Fibroblast of villous mesenchyme (primary cell): ENCODE data around the gene PDE4C. TPM values are rescaled to one million over a fixed set of nuclear protein-coding genes. Genes with fewer than 3 reads are reported as not detected.

Experiments
- DNase-seq: peaks from one replicate; pipeline ENCODE4 v3.0.0-alpha.2; 2010; ENCODE audit warnings: low read depth
- H3K4me3 ChIP-seq: 2 replicates; pipeline ENCODE4 v1.5.1; 2011; ENCODE audit warnings: low read depth, mild to moderate bottlenecking, low read length
- total RNA-seq: library from RNA; depleted of rRNA; stranded (reverse); fragments of >200 nt; gene quantifications from 2 replicates; pipeline ENCODE4 v1.2.3, GENCODE V29; 2012
- TF ChIP-seq, protein P1 (sequence below): IDR thresholded peaks from 2 replicates; pipeline ENCODE4 v1.5.1; 2012; ENCODE audit warnings: low read depth, mild to moderate bottlenecking, low read length; ENCODE audit not compliant: insufficient read depth

PDE4C gene
- total RNA-seq, 1 donor = under 0.01 TPM

- DNase-seq = no peak
- no peak overlapping the region for H3K4me3 ChIP-seq
Observed at GRCh38 chr19:18262917-18263316, 36.7 kb upstream of the PDE4C start.

GRCh38 chr19:18262144-18262543 is 35.9 kb upstream of the PDE4C start:
- H3K4me3 ChIP-seq = no peak overlapping the region
- DNase-seq = no peak
- TF ChIP-seq, protein P1, sequence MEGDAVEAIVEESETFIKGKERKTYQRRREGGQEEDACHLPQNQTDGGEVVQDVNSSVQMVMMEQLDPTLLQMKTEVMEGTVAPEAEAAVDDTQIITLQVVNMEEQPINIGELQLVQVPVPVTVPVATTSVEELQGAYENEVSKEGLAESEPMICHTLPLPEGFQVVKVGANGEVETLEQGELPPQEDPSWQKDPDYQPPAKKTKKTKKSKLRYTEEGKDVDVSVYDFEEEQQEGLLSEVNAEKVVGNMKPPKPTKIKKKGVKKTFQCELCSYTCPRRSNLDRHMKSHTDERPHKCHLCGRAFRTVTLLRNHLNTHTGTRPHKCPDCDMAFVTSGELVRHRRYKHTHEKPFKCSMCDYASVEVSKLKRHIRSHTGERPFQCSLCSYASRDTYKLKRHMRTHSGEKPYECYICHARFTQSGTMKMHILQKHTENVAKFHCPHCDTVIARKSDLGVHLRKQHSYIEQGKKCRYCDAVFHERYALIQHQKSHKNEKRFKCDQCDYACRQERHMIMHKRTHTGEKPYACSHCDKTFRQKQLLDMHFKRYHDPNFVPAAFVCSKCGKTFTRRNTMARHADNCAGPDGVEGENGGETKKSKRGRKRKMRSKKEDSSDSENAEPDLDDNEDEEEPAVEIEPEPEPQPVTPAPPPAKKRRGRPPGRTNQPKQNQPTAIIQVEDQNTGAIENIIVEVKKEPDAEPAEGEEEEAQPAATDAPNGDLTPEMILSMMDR = no peak

More at GRCh38 chr19:18262917-18263316, 36.7 kb upstream of the PDE4C start:
- TF ChIP-seq, protein P1 = no peak

DNA sequence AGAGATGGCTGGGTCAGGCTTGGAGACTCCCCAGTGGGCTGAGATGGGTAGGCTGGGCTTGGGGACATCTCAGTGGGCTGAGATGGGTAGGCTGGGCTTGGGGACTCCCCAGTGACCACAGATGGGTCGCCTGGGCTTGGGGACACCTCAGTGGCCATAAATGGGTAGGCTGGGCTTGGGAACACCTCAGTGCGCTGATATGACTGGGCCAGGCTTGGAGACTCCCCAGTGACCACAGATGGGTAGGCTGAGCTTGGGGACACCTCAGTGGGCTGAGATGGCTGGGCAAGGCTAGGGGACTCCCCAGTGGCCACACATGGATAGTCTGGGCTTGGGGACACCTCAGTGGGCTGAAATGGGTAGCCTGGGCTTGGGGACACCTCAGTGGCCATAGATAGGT is 35.2 kb upstream of the PDE4C start:
- TF ChIP-seq, protein P1 = no peak
- no peak overlapping the region for H3K4me3 ChIP-seq
- no peak for DNase-seq

- TF ChIP-seq, protein P1 = no peak
- no peak for DNase-seq
- H3K4me3 ChIP-seq = no peak overlapping the region
Observed at GRCh38 chr19:18259893-18260292, 33.7 kb upstream of the PDE4C start.

GRCh38 chr19:18257503-18258470 is 31.5 kb upstream of the PDE4C start:
- no peak for DNase-seq
- H3K4me3 ChIP-seq = no peak overlapping the region
- TF ChIP-seq, protein P1 = no peak

DNA sequence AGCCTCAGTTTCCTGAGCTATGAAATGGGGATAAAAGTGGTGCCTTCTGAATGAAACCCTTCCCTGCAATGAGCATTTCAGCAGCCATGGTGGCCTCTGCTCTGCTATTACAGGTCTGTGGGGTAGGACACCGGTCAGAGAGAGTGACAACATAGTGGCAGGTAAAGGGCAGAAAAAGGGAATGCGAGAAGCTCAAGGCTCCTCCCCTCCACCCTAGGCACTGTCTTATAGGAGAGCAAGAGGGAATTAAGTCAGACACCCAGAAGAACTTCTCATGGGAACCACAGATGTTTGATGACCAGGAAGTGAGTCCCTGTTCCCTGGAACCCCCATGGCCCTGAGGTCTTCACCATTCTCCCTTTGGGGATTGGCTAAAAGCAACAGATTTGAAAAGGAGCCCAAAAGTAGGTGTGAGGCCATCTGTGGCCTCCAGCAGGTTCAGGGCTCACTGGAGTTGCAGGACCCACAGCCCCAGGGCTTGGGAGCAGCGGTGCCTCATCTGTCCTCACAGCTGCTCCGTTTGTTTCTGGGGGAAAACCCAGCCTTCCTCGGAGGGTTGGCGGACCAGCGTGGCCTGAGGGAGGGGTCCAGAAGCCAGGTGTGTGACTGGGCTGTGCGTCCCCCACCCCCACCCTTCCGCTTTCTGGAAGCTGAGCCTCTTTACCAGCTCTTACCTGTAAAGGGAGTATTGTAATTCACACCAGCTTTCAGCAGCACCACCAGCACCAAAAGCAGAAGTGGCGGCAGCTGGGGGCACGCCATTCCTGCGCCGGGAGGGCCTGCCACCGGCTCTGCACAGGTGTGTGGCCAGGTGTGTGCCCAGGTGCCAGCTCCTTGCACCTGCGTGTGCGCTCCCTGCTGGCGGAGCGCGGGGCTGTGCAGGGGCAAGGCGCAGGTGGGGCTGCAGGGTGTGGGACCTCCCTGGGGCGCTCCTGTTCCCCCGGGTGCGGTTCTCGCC is 28.6 kb upstream of the PDE4C start:
- TF ChIP-seq, protein P1 = no peak
- no peak overlapping the region for H3K4me3 ChIP-seq
- DNase-seq = no peak
